Mucosa of descending colon (tissue), 3 donors: ENCODE measurements around the gene HYAL1. TPM values are rescaled to one million over a fixed set of nuclear protein-coding genes. Genes with fewer than 3 reads are reported as not detected.

Experiments
- ATAC-seq: fragments of 200-7000 bp; cut with Tn5 transposase; one replicate; pipeline ENCODE4 v1.9.1; 2020; ENCODE audit warnings: mild to moderate bottlenecking, moderate library complexity
- DNase-seq, 3 donors: peaks; one replicate each; pipeline ENCODE4 v3.0.0-alpha.2; 2020
- H3K36me3 ChIP-seq: fragments of 200-600 bp; one replicate; pipeline ENCODE4 v1.8.0; 2021; ENCODE audit warnings: low read depth, mild to moderate bottlenecking
- H3K4me1 ChIP-seq: fragments of 200-600 bp; one replicate; pipeline ENCODE4 v1.8.0; 2021; ENCODE audit warnings: low read depth, mild to moderate bottlenecking
- H3K4me3 ChIP-seq: fragments of 200-600 bp; one replicate; pipeline ENCODE4 v1.8.0; 2021; ENCODE audit warnings: mild to moderate bottlenecking
- H3K9me3 ChIP-seq: fragments of 200-600 bp; one replicate; pipeline ENCODE4 v1.8.0; 2021; ENCODE audit warnings: mild to moderate bottlenecking
- CTCF ChIP-seq: fragments of 200-600 bp; IDR thresholded peaks from one replicate; pipeline ENCODE4 v1.8.0; 2022; ENCODE audit warnings: antibody characterized with exemption, mild to moderate bottlenecking
- intact Hi-C, 2 donors: fragments of 100-400 bp; cut with DNase I in 1 of 2; cut with micrococcal nuclease in 1 of 2; formaldehyde crosslinking; loops; one replicate each; pipeline versions ENCODE4 v1.11.0 to v1.11.1; 2022; cut with DNase I, micrococcal nuclease
- total RNA-seq, 3 donors: library from RNA; stranded (reverse); fragmentation: NEBNext Ultra II Directional in 2 of 3; extraction: Animal tissue kit (Norgen Biotek cat#: 25700) in 2 of 3; gene quantifications; one replicate each; pipeline versions ENCODE4 v1.2.1 to v1.2.4, GENCODE V29; 2021 to 2023
- donor health status: DM: no; HTN: no; CAD: no; lungs with moderate emphysema.
- donor health status: DM: no; HTN: no; CAD: no.
- donor health status: DM: no; HTN: yes; CAD: no.

HYAL1 gene
- total RNA-seq, 3 donors from 2014 or later, result 5.3 to 10.0 (median 7.0) TPM

DNA sequence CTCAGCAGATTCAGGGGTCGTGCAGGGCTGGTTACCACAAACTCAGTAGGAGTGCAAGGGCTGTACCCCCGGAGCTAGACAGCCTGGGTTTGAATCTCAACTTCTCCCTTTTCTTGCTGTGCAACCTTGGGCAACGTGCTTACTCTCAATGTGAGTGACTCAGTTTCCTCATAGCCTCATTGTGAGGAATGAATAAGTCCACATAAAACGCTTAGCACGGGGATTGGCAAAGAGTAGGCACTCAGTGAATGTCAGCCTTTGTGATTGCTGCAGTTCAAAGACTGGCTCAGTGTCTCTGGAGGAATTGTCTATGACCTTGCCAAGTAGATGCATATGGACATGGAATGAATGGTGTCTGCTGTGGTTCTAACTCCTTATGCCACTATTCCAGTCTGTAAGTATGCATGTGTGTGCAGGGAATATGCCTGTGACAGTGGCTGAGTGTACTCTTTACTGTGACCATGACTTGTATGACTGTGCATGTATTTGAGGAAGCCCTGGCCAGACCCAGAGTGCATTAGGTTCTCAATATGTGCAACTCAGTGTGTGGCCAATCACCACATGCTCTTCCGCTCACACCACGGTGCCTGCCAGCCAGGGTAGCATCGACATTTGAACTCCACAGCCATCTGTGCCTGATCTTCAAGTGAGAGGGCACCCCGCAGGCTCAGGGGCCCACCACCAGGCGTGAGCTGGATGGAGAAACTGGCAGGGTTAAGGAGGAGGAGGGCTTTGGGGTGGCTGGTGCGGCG is 3.3 kb downstream of the HYAL1 start:
- Histone ChIP-seq H3K4me1 (peaks cover 14% of the 10 kb centered on the region), H3K36me3 (peaks cover 6% of the 10 kb centered on the region), H3K4me3 (peak overlapping the region; percentile 13), H3K9me3 (no peaks in the 10 kb centered on the region)
- intact Hi-C loops, result no loop called here
- ATAC-seq, result peak; percentile 2
- TF ChIP-seq CTCF, result no peak
- peak; percentile 52 to 72 (median 62) for DNase-seq

DNA sequence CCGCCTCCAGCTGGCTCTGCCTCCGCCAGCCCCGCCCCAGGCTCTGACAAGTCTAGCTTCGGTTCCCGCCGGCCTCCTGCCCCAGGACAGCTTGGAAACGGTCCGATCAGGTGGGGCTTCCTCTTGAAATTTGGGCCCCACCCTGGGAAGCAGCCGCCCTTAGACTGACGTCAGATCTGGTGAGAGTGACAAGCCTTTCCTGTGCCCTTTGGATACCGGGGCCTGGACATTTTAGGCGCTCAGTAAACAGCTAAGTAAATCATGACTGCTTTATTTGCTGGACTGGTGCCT is 3.8 kb downstream of the HYAL1 start:
- Histone ChIP-seq H3K4me1 (peaks cover 14% of the 10 kb centered on the region), H3K4me3 (peak overlapping the region; percentile 13), H3K9me3 (no peaks in the 10 kb centered on the region), H3K36me3 (peaks cover 6% of the 10 kb centered on the region)
- no peak for ATAC-seq
- TF ChIP-seq CTCF, result no peak
- intact Hi-C loops, result no loop called here
- no peak for DNase-seq

- Histone ChIP-seq H3K4me1 (peaks cover 14% of the 10 kb centered on the region), H3K36me3 (peaks cover 6% of the 10 kb centered on the region), H3K4me3 (peak within 1 kb of the TSS; percentile 20), H3K9me3 (no peaks in the 10 kb centered on the region)
- intact Hi-C loops, result no loop called here
- DNase-seq, result peak; percentile 99 to 100 (median 100)
- peak; percentile 86 for ATAC-seq
- peak; percentile 33 for TF ChIP-seq CTCF
These were observed 4.3 kb downstream of the HYAL1 start, which contains the start of the genes HYAL3 and NAA80 for GRCh38 chr3:50298836-50299637. HYAL3 (minus strand) TSS chr3:50299405; CDS start chr3:50295602, 3,803 bp downstream. NAA80 (minus strand) TSS chr3:50299405; CDS start chr3:50297463, 1,942 bp downstream.

- intact Hi-C loops, result no loop called here
- TF ChIP-seq CTCF, result no peak
These were observed 5.3 kb downstream of the HYAL1 start for GRCh38 chr3:50297896-50298725.

DNA sequence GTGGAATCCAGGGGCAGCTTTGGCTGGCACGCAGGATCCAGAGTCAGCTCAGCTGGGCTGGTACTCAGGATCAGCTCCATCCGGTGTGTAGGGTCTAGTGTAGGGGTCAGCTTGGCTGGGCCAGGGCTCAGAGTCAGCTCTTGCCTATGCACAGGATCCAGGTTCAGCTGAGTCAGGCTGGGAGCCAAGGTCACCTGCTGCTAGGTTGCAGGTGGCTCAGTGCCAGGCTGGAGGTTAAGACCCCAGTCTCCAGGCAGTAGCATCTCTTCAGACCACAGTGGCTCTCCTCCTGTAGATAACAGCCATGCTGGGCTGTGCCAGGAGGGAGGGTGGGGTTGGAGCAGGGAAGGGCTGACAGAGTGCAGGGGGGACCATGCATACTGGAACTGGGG is 6.0 kb downstream of the HYAL1 start:
- Histone ChIP-seq H3K36me3 (peaks cover 6% of the 10 kb centered on the region), H3K4me3 (no peak overlapping the region), H3K4me1 (peaks cover 19% of the 10 kb centered on the region), H3K9me3 (no peaks in the 10 kb centered on the region)
- no peak for ATAC-seq
- no peak for TF ChIP-seq CTCF
- peak; percentile 37 to 61 (median 40) for DNase-seq
- intact Hi-C loops, result no loop called here

More at GRCh38 chr3:50297896-50298725, 5.3 kb downstream of the HYAL1 start:
- H3K4me3 ChIP-seq, result no peak overlapping the region
- no peaks in the 10 kb centered on the region for H3K9me3 ChIP-seq
- H3K4me1 ChIP-seq, result peaks cover 14% of the 10 kb centered on the region
- no peak for ATAC-seq
- H3K36me3 ChIP-seq, result peaks cover 6% of the 10 kb centered on the region
- peak in 1 of 3 donors; percentile 55 for DNase-seq
